ENCODE data around the gene ECSCR. TPM values are rescaled to one million over a fixed set of nuclear protein-coding genes. Genes with fewer than 3 reads are reported as not detected.

ECSCR gene
- total RNA-seq, 4 donors from 2014 or later: 7.9 to 42.9 (median 31.4) TPM

GRCh38 chr5:139401546-139401945 is 61.0 kb downstream of the ECSCR start:
- Histone ChIP-seq H3K4me1 (peaks cover 14 to 39% (median 19%) of the 10 kb centered on the region in 4 donors), H3K4me3 (no peak overlapping the region), H3K36me3 (peaks cover 0 to 17% (median 3%) of the 10 kb centered on the region in 4 donors), H3K27ac (replicated peaks in 1 of 4) (no peak overlapping the region), H3K9me3 (no peaks in the 10 kb centered on the region), H3K27me3 (no peaks in the 10 kb centered on the region)
- 94% methylated on average over 8 of the region's 10 CpGs for WGBS
- intact Hi-C loops (cut with DNase I): no loop called here
- no peak for DNase-seq (ENCODE audit: extremely low spot score)
- TF ChIP-seq POLR2A (IDR thresholded peaks at IDR 0.05; ENCODE audit: low read depth): no peak

- intact Hi-C loops (cut with DNase I): no loop called here
- H3K4me3 ChIP-seq: no peak overlapping the region
- peaks cover 0 to 17% (median 3%) of the 10 kb centered on the region in 4 donors for H3K36me3 ChIP-seq
- DNase-seq (ENCODE audit: extremely low spot score): no peak
- no peaks in the 10 kb centered on the region for H3K9me3 ChIP-seq
- H3K27ac ChIP-seq (replicated peaks in 1 of 4): no peak overlapping the region
- WGBS: 87% methylated on average over 6 of the region's 6 CpGs
- no peak for TF ChIP-seq POLR2AphosphoS5 (IDR thresholded peaks at IDR 0.05)
- TF ChIP-seq CTCF (IDR thresholded peaks at IDR 0.05): no peak
- no peak for TF ChIP-seq POLR2A (IDR thresholded peaks at IDR 0.05; ENCODE audit: low read depth)
- TF ChIP-seq EP300 (IDR thresholded peaks at IDR 0.05): no peak
- H3K4me1 ChIP-seq: peaks cover 23 to 50% (median 34%) of the 10 kb centered on the region in 4 donors
- H3K27me3 ChIP-seq: peaks cover 0 to 9% (median 3%) of the 10 kb centered on the region in 4 donors
These were observed 62.9 kb downstream of the ECSCR start for GRCh38 chr5:139399501-139400121.

Small RNA genes within 50 kb of the gene (small RNA-seq; reads per million reads assigned to genes)
- gene RNU5B-4P: 0 reads per million in 3 donors

Other genes with a start within 250 kb of the ECSCR start
- 100 to 1,000 TPM; 164 to 234 (median 220) TPM for gene MATR3, start 169.0 kb downstream of the ECSCR start, total RNA-seq
- 100 to 1,000 TPM in 1 of 4 donors, 10 to 100 TPM in 3; 73.6 to 111 (median 97.0) TPM for gene PAIP2, start 120.9 kb downstream of the ECSCR start, total RNA-seq
- gene SLC23A1, start 79.4 kb downstream of the ECSCR start, total RNA-seq: not detected
- gene MZB1, start 72.8 kb downstream of the ECSCR start, total RNA-seq: under 1 TPM in 2 of 4 donors, not detected in 2; 0.78 to 0.99 TPM
- 10 to 100 TPM in 2 of 4 donors, 1 to 10 TPM in 2; 2.5 to 11.0 (median 7.8) TPM for gene PROB1, start 67.6 kb downstream of the ECSCR start, total RNA-seq
- 1 to 10 TPM; 2.9 to 6.5 (median 4.8) TPM for gene SPATA24, start 58.7 kb downstream of the ECSCR start, total RNA-seq
- gene DNAJC18, start 23.2 kb downstream of the ECSCR start, total RNA-seq: 10 to 100 TPM in 3 of 4 donors, 1 to 10 TPM in 1; 8.3 to 15.4 (median 13.4) TPM
- not detected for gene SMIM33, start 8.3 kb upstream of the ECSCR start, total RNA-seq
- gene STING1, start 20.0 kb upstream of the ECSCR start, total RNA-seq: 10 to 100 TPM; 22.0 to 82.8 (median 52.4) TPM
- gene UBE2D2, start 98.6 kb upstream of the ECSCR start, total RNA-seq: 100 to 1,000 TPM in 1 of 4 donors, 10 to 100 TPM in 3; 86.9 to 104 (median 91.5) TPM
- 10 to 100 TPM; 22.0 to 32.4 (median 27.8) TPM for gene CXXC5, start 185.6 kb upstream of the ECSCR start, total RNA-seq